Cardiac muscle cell (in vitro differentiated cells and primary cell): ENCODE measurements around the gene CHGA. TPM values are rescaled to one million over a fixed set of nuclear protein-coding genes. Genes with fewer than 3 reads are reported as not detected.

Source experiments
- DNase-seq, 2 donors: peaks; one replicate each; pipeline versions ENCODE4 v3.0.0 to v3.0.0-alpha.2; 2010 to 2017; ENCODE audit warnings: low read depth in 1 of 2, low spot score in 1 of 2
- H3K27ac ChIP-seq: fragments of 200-600 bp; sonication (generic); 2 replicates; pipeline ENCODE4 v1.5.1; 2016
- H3K27me3 ChIP-seq: fragments of 200-600 bp; sonication (generic); 2 replicates; pipeline ENCODE4 v1.6.0; 2016; ENCODE audit warnings: control low read depth
- H3K36me3 ChIP-seq: fragments of 200-600 bp; sonication (generic); 2 replicates; pipeline ENCODE4 v1.5.1; 2016; ENCODE audit warnings: control low read depth
- H3K4me1 ChIP-seq: fragments of 200-600 bp; sonication (generic); 2 replicates; pipeline ENCODE4 v1.8.1; 2017; ENCODE audit warnings: low read depth, mild to moderate bottlenecking, mixed run types
- H3K4me3 ChIP-seq: fragments of 200-600 bp; sonication (generic); 2 replicates; pipeline ENCODE4 v1.5.1; 2016; ENCODE audit warnings: mild to moderate bottlenecking
- H3K9me3 ChIP-seq: fragments of 200-600 bp; sonication (generic); 2 replicates; pipeline ENCODE4 v1.5.1; 2017; ENCODE audit warnings: low read depth, mild to moderate bottlenecking, control low read depth
- polyA plus RNA-seq: library from polyadenylated mRNA; unstranded; fragments of >200 nt; fragmentation: Nextera tagmentation; extraction: Ambion mirVana; gene quantifications from 2 replicates; pipeline ENCODE4 v1.2.1, GENCODE V29; 2016
- total RNA-seq: library from RNA; depleted of rRNA; stranded (reverse); fragments of >200 nt; gene quantifications from 2 replicates; pipeline ENCODE4 v1.2.3, GENCODE V29; 2016
- TF ChIP-seq, protein P1 (sequence below): IDR thresholded peaks from 2 replicates; pipeline ENCODE4 v1.5.1; 2012; ENCODE audit warnings: low read depth, mild to moderate bottlenecking, low read length

The CHGA gene
- total and polyA plus RNA-seq, 2 experiments from 2014 or later, result 0.73 TPM; not detected in 1

DNA sequence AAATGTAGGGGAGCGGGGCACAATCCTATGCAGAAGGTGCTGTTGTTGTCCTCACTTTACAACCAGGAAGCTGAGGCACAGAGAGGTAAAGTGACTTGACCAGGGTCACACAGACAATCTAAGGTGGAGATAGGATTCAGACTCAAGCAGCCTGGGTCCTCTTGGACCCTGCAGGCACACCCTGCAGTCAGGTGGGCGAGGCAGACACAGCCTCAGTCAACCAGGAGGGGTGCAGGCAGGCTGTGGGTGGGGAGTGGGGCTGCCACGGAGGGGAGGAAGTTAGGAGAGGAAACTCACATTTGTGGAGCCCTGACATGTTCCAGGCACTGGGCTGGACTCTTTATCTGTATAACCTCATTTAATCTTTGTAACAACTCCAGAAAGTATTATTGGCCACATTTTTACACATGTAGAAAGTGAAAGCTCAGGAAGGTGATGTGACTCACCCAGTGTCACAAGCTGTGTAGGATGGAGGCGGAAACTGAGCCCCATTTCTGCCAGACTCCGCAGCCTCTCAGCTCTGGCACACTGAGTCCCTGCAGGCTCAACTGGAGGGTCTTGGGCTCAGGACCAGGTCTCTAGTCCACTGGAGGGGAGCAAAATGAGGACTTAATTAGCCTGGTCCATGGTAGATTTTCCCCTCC is 24.9 kb upstream of the CHGA start:
- Histone ChIP-seq H3K9me3 (no peaks in the 10 kb centered on the region), H3K36me3 (no peaks in the 10 kb centered on the region), H3K27me3 (peaks cover 14% of the 10 kb centered on the region), H3K27ac (no peak overlapping the region), H3K4me3 (no peak overlapping the region), H3K4me1 (no peaks in the 10 kb centered on the region)
- TF ChIP-seq, protein P1, sequence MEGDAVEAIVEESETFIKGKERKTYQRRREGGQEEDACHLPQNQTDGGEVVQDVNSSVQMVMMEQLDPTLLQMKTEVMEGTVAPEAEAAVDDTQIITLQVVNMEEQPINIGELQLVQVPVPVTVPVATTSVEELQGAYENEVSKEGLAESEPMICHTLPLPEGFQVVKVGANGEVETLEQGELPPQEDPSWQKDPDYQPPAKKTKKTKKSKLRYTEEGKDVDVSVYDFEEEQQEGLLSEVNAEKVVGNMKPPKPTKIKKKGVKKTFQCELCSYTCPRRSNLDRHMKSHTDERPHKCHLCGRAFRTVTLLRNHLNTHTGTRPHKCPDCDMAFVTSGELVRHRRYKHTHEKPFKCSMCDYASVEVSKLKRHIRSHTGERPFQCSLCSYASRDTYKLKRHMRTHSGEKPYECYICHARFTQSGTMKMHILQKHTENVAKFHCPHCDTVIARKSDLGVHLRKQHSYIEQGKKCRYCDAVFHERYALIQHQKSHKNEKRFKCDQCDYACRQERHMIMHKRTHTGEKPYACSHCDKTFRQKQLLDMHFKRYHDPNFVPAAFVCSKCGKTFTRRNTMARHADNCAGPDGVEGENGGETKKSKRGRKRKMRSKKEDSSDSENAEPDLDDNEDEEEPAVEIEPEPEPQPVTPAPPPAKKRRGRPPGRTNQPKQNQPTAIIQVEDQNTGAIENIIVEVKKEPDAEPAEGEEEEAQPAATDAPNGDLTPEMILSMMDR, result no peak
- DNase-seq, result peak in 1 of 2 donors; percentile 3

DNA sequence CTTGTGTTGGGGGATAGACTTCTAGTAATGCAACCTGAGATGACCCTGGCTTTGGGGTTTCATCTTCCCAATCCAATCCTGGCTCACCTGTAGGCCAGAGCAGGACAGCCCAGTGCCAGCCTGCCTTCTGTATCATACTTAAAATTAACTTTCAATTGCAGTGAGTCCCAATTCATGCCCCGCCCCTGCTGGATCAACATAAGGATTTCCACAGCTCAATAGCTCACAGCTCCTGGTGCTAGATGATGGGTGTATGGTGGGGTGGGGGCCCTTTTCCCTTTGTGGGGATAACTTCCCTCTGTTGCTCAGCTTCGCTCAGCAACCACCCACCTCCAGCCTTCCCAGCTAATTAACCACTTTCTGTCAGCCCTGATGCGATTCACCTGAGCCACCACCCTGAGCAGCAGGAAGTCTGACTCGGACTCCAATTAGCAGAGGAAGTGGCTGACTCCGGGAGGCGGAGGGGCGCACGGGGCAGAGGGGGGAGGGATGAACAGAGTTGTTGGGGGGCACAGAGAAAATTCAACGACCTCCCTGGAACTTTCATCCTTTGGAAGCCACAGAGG is 24.3 kb upstream of the CHGA start:
- no peaks in the 10 kb centered on the region for H3K4me1 ChIP-seq
- H3K27ac ChIP-seq, result no peak overlapping the region
- H3K27me3 ChIP-seq, result peaks cover 20% of the 10 kb centered on the region
- H3K4me3 ChIP-seq, result no peak overlapping the region
- TF ChIP-seq, protein P1, result no peak
- H3K36me3 ChIP-seq, result no peaks in the 10 kb centered on the region
- no peaks in the 10 kb centered on the region for H3K9me3 ChIP-seq
- no peak for DNase-seq

DNA sequence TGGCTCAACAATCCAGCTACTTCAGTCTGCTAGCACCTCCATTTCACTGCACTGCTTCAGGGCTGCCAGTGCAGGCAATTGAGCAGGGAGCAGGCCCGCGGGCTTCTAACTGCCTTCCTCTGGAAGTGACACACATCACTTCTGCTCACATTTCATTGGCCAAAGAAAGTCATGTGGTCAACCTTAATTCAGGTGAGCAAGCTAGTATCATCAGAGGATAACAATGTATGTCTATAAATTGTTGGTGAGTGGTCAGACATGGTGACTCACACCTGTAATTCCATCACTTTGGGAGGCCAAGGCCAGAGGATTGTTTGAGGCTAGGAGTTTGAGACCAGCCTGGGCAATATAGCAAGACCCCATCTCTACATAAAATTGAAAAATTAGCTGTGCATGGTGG is 22.3 kb upstream of the CHGA start:
- Histone ChIP-seq H3K36me3 (no peaks in the 10 kb centered on the region), H3K4me3 (no peak overlapping the region), H3K27ac (no peak overlapping the region), H3K4me1 (no peaks in the 10 kb centered on the region), H3K9me3 (no peaks in the 10 kb centered on the region), H3K27me3 (peaks cover 26% of the 10 kb centered on the region)
- DNase-seq, result no peak
- TF ChIP-seq, protein P1, result no peak

DNA sequence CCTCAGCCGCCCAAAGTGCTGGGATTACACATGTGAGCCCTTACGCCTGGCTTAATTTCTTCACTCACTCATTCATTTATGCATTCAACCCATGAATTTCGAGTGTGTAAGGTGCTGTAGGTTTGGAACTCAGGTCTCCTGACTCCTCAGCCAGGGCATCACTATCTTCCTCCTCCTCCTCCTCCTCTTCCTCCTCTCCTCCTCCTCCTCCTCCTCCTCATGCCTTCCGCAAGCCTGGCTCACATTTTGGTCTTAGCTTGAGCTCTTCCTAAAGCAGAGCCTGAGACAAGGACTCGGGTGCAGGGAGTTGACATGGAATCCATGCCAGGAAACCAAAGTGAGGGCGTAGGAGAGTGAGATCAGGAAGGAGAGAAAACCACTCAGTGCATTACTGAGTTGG is 20.8 kb upstream of the CHGA start:
- H3K36me3 ChIP-seq, result no peaks in the 10 kb centered on the region
- no peak for DNase-seq
- peaks cover 26% of the 10 kb centered on the region for H3K27me3 ChIP-seq
- H3K4me1 ChIP-seq, result no peaks in the 10 kb centered on the region
- TF ChIP-seq, protein P1, result no peak
- no peaks in the 10 kb centered on the region for H3K9me3 ChIP-seq
- H3K27ac ChIP-seq, result no peak overlapping the region
- H3K4me3 ChIP-seq, result no peak overlapping the region

DNA sequence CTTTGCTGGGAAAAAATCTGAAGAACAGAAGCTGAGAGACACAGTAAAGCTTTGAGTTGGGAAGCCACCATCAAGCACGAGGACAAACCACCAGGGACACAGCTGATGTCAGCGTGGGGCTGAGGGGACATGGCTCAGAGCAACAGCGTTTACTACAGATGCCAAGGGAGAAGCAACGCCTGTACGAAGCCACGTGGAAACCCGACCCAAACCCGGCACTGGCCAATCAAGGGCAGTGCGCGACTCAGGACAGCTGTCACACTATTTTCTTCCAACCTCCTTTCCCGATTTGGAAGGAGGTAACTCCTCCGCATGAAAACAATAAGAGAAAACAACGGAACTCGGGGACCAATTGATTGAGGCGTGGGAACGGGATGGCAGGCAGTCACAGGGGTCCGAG is 20.2 kb upstream of the CHGA start:
- TF ChIP-seq, protein P1, result no peak
- Histone ChIP-seq H3K27ac (no peak overlapping the region), H3K4me3 (no peak overlapping the region), H3K9me3 (no peaks in the 10 kb centered on the region), H3K36me3 (no peaks in the 10 kb centered on the region), H3K4me1 (no peaks in the 10 kb centered on the region), H3K27me3 (peaks cover 26% of the 10 kb centered on the region)
- DNase-seq, result no peak
